Left ventricle myocardium inferior (tissue), 1 donor: ENCODE measurements around the gene LHFPL6. TPM values are rescaled to one million over a fixed set of nuclear protein-coding genes. Genes with fewer than 3 reads are reported as not detected.

ENCODE experiments used
- DNase-seq: peaks from one replicate; pipeline ENCODE4 v3.0.0-alpha.2; 2020
- H3K27ac ChIP-seq: fragments of 200-600 bp; replicated peaks from 2 replicates; pipeline ENCODE4 v1.8.0; 2021
- H3K27me3 ChIP-seq: fragments of 200-600 bp; 2 replicates; pipeline ENCODE4 v1.8.0; 2021; ENCODE audit warnings: low read depth
- H3K36me3 ChIP-seq: fragments of 200-600 bp; 2 replicates; pipeline ENCODE4 v1.8.0; 2021
- H3K4me1 ChIP-seq: fragments of 200-600 bp; 2 replicates; pipeline ENCODE4 v1.8.0; 2021
- H3K4me3 ChIP-seq: fragments of 200-600 bp; 2 replicates; pipeline ENCODE4 v1.8.0; 2021; ENCODE audit warnings: mild to moderate bottlenecking, moderate library complexity
- H3K9me3 ChIP-seq: fragments of 200-600 bp; replicated peaks from 2 replicates; pipeline ENCODE4 v1.8.0; 2021
- CTCF ChIP-seq: fragments of 200-600 bp; IDR thresholded peaks from 2 replicates; pipeline ENCODE4 v1.8.0; 2021; ENCODE audit warnings: antibody characterized with exemption, mild to moderate bottlenecking, borderline replicate concordance
- intact Hi-C: fragments of 100-400 bp; cut with micrococcal nuclease; formaldehyde crosslinking; loops from one replicate; pipeline ENCODE4 v1.11.0; 2022
- total RNA-seq: library from RNA; stranded (reverse); fragmentation: NEBNext Ultra II Directional; extraction: Animal tissue kit (Norgen Biotek cat#: 25700); gene quantifications from one replicate; pipeline ENCODE4 v1.2.1, GENCODE V29; 2021
- donor health status: DM: no; HTN: yes; CAD: no; lungs with severe emphysema.

Gene LHFPL6
- total RNA-seq, 1 donor from 2014 or later: 51.4 TPM

DNA sequence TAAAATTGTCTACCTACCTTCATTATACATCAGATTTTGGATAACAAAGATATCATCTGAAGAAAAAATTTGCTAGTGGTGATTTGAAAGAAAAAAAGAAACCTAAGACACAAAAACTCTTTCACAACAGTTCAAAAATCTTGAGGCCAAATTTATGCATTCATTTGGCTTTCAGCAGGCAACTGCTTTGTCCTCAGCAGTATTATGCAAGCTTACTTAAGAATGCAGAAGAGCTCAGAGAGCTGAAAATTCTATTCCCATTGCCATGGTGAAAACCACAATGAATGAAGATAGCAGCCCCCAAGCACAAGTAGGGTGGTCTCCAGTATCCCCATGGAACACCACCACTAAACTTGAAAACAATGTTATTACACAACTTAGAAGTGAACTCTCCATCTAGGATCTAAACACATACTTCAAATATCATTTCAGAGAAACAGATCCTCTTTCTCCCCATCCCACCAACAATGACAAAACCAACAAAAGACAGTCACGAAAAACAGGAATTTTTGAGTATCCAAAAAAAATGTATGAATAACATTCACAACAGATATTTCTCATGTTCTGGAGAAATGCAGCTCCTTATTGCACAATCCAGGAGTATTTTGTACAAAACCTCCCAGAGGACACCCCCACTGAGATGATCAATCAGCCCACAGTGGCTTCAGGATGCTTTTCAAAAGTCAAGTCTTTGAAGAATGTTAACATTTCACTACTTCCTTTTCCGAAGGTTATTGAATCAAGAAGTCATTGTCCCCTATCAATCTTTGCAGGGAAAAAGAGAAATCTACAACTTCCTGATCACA is 192.7 kb downstream of the LHFPL6 start:
- no peaks in the 10 kb centered on the region for H3K9me3 ChIP-seq
- TF ChIP-seq CTCF: no peak
- H3K4me1 ChIP-seq: peaks cover 88% of the 10 kb centered on the region
- H3K4me3 ChIP-seq: no peak overlapping the region
- no peaks in the 10 kb centered on the region for H3K27me3 ChIP-seq
- no peaks in the 10 kb centered on the region for H3K36me3 ChIP-seq
- no peak for DNase-seq
- peak overlapping the region; percentile 72 for H3K27ac ChIP-seq
- intact Hi-C loops: loop anchor here (10.0 kb wide), 2 partner anchors 135 to 265 kb away; no protein-coding TSS in a partner anchor

GRCh38 chr13:39408512-39408911 is 194.5 kb downstream of the LHFPL6 start:
- Histone ChIP-seq H3K27me3 (no peaks in the 10 kb centered on the region), H3K9me3 (no peaks in the 10 kb centered on the region), H3K4me3 (peak overlapping the region; percentile 0), H3K27ac (peak overlapping the region; percentile 72), H3K36me3 (no peaks in the 10 kb centered on the region), H3K4me1 (peaks cover 90% of the 10 kb centered on the region)
- no peak for DNase-seq
- no peak for TF ChIP-seq CTCF
- intact Hi-C loops: no loop called here

DNA sequence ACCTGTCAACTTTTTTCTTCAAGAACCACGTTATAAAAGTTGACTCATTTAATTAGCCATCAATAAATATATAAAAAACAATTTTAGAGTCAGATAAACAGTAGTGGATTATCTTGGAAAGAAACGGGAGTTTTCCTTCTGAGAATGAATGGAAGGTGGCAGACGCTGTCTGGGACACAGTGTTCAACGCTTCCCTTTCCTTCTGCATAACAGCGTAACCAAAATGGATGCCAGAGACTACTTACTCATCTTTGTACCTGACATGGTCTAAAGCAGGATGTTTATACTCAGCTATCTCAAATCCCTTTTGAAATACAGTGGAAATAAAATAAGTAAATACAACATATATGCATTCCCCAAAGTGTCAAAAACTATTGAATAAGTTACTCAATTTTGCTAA is 195.2 kb downstream of the LHFPL6 start:
- H3K4me3 ChIP-seq: peak overlapping the region; percentile 0
- H3K27me3 ChIP-seq: no peaks in the 10 kb centered on the region
- TF ChIP-seq CTCF: no peak
- no peaks in the 10 kb centered on the region for H3K9me3 ChIP-seq
- no peak for DNase-seq
- intact Hi-C loops: no loop called here
- peak overlapping the region; percentile 72 for H3K27ac ChIP-seq
- no peaks in the 10 kb centered on the region for H3K36me3 ChIP-seq
- H3K4me1 ChIP-seq: peaks cover 95% of the 10 kb centered on the region

GRCh38 chr13:39407138-39407537 is 195.9 kb downstream of the LHFPL6 start:
- H3K36me3 ChIP-seq: no peaks in the 10 kb centered on the region
- H3K27me3 ChIP-seq: no peaks in the 10 kb centered on the region
- H3K4me3 ChIP-seq: no peak overlapping the region
- intact Hi-C loops: no loop called here
- peak overlapping the region; percentile 72 for H3K27ac ChIP-seq
- H3K4me1 ChIP-seq: peaks cover 95% of the 10 kb centered on the region
- no peak for TF ChIP-seq CTCF
- no peaks in the 10 kb centered on the region for H3K9me3 ChIP-seq
- DNase-seq: no peak

DNA sequence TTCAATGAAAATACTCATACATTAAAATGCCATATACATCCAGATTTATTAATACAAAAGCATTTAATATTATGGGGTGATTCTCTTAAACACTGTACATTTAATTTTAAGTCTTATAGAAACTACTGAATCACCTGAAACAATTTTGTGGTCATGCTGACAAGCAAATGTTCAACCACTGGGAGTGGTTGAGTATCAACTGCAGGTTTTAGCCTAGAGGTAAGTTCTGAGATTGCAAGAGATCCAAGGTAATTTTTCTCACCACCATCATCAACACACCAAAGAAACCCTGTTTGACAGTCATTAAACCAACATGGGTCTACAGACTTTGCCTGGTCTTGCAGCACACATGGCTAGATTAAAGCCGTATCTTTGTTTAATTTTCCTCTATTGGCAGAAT is 196.3 kb downstream of the LHFPL6 start:
- intact Hi-C loops: no loop called here
- Histone ChIP-seq H3K4me1 (peaks cover 95% of the 10 kb centered on the region), H3K4me3 (no peak overlapping the region), H3K27me3 (no peaks in the 10 kb centered on the region), H3K9me3 (no peaks in the 10 kb centered on the region), H3K36me3 (no peaks in the 10 kb centered on the region), H3K27ac (peak overlapping the region; percentile 72)
- no peak for TF ChIP-seq CTCF
- DNase-seq: no peak
